ENCODE measurements around the gene RAPGEF5.
"Not testable (repeated sequence)": the region's sequence is repeated elsewhere in the genome, so short reads cannot be mapped to it uniquely, and the experiment has no call there.

The RAPGEF5 gene

GRCh38 chr7:22117222-22117621 lies 239.7 kb downstream of the RAPGEF5 start:
- DNase-seq (ENCODE audit: low read depth): no peak

GRCh38 chr7:22116451-22117030 lies 240.4 kb downstream of the RAPGEF5 start:
- DNase-seq (ENCODE audit: low read depth): no peak

DNA sequence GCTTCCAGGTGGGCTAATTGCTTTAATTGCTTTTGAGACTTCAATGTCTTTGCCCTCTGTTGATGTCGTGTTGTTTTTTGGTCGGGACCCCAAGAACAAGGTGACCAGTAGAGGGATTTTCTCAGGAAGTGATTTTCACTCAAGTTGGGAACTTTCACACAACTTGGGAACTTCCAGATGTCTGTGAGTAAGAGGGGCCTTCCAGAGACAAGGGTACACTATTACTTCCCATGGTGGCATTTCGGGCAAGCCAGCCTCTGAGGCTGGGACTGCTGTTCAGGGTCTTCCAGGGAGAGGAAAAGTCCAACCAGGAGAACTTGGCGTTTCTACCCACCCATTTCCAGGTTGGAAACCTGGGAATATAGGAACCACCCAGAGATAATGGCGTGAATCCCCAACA lies 241.3 kb downstream of the RAPGEF5 start:
- no peak for DNase-seq (ENCODE audit: low read depth)

DNA sequence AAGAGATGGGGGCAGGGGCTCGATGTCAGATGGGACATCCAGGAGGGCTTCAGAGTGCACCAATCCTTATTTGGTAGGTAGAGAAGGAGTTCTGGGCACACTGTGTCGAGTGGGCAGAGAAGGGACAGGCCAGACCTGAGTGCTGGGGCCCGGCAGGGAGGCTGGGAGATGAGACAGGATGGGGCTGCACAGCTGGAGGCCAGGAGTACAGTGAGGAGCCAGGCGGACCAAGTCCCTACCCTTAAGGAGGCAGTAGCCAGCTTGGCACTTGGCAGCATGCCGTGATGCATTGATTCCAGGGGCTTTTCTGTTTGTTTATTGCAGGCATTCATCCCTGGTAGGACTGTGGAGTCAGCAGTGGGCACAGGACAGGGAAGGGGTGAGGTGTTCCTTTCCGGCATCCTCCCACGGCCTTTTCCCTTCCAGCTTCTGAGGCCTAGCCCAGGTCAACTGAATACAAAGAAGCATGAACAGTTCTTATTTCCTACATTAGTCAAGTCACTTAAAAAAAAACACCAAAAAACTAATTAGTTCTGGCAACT lies 242.4 kb downstream of the RAPGEF5 start:
- DNase-seq (ENCODE audit: low read depth): no peak

DNA sequence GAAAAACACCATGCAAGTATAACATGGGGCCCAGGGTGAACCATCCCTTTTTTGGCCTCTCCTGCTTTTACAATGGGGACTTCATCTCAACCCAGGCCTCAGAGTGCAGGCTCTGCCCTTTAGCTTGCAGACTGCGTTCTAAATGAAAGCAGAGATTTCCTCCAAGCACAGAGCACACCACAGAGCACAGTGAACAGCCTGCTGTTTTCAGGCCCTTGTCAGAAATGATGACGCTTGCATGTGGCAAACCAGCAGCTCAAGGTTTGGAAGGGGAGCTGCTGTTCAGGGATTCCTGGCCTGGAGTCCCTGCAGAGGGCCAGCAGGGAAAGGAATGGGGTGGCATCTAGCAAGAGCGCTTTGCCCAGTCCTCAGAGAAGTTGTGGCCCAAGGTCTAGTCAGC lies 243.9 kb downstream of the RAPGEF5 start:
- no peak for DNase-seq (ENCODE audit: low read depth)

DNA sequence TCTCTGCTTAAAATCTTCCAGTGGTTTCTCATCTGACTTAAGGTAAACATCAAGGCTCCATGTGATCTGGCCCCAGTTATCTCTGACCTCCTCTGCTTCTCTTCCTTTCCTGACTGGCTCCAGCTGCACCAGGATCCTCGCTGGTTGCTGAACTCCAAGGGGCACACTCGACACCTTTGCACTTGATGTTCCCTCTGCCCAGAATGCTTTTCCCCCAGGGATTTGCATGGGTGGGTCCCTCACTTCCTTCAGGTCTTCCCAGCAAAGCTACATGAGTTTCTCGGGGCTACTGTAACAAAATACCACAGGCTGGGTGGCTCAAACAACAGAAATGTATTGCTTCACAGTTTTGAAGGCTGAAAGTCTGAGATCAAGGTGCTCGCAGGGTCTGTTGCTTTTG lies 245.3 kb downstream of the RAPGEF5 start:
- no peak for DNase-seq (ENCODE audit: low read depth)

- no peak for DNase-seq (ENCODE audit: low read depth)
Measured at GRCh38 chr7:22110881-22111280, 246.1 kb downstream of the RAPGEF5 start.

GRCh38 chr7:22110227-22110839 lies 246.6 kb downstream of the RAPGEF5 start:
- peak; percentile 46 for DNase-seq (ENCODE audit: low read depth)

DNA sequence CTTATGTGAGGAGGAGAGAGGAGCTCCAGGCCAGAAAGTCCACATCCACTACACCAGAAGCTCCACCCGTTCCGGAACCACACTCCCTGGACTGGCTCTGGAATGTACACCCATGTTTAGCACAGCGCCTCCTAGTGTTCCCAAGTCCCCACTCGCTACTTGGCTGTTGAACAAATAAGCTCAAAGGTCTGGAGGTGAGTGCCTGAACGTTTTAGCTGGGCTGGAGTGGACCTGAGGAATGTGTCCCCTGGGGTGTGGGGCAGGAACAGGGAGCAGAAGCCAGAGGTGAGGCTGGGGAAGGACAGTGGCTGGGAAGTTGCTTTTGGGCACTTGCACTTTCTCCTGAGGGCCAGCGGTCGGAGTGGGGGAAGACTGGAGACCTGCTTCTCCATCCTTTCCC lies 247.2 kb downstream of the RAPGEF5 start:
- DNase-seq (ENCODE audit: low read depth): no peak

DNA sequence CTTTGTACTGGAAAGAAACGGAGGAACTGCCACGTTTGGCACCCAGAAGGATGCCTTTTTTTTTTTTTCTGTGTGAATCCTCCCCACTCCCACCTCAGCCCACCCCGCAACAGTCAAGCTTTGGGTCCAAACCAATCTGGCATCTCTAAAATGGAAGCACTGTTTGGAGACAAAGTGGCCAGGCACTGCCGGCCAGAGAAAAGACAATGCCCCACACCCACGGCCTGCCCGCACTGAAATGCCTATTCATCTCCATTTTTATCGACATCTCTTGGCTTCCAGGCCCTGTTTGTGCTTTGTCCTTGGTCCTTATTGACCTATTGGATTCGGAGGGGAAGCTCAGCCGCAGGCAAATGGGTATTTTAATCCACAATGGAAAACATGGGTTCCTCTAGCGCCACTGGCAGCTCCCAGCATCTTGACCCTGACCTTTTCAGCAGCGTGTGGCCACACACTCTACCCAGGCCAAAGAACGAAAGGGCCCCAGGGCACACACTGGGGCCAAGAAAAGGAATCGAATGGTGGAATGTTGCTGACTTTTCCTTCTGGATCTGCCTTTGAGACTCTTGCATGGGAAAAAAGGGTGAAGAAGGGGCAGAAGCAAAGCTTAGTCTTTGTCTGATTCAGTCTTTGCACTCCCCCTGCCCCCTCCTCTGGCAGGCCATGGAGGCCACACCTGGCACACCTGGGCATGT lies 248.7 kb downstream of the RAPGEF5 start:
- DNase-seq (ENCODE audit: low read depth): no peak

DNA sequence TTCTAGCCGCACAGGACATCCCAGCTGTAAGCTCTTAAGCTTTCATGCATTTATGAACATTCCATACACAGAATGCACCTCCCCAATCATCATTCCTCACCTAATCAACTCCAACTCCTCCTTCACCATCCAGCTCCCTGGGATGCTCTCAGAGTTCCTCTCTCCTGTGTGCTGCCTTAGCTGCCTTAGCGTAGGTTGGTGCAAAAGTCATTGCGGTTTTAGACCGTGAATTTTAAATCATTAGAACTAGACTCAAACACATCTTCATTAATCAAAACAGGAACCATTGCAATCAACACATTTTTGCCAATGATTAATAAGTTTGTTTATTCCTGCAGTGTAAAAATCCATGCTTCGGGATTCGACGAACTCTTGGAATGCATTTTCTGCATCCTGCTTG lies 251.4 kb downstream of the RAPGEF5 start:
- no peak for DNase-seq (ENCODE audit: low read depth)

GRCh38 chr7:22094413-22095342 lies 262.3 kb downstream of the RAPGEF5 start:
- DNase-seq (ENCODE audit: low read depth): no peak

- DNase-seq (ENCODE audit: low read depth): no peak
Measured at GRCh38 chr7:22093936-22094335, 263.0 kb downstream of the RAPGEF5 start.

GRCh38 chr7:22093001-22093400 lies 264.0 kb downstream of the RAPGEF5 start:
- no peak for DNase-seq (ENCODE audit: low read depth)

GRCh38 chr7:22090958-22091525 lies 265.9 kb downstream of the RAPGEF5 start:
- not testable (repeated sequence) for DNase-seq (ENCODE audit: low read depth)

GRCh38 chr7:22090512-22090911 lies 266.4 kb downstream of the RAPGEF5 start:
- no peak for DNase-seq (ENCODE audit: low read depth)

DNA sequence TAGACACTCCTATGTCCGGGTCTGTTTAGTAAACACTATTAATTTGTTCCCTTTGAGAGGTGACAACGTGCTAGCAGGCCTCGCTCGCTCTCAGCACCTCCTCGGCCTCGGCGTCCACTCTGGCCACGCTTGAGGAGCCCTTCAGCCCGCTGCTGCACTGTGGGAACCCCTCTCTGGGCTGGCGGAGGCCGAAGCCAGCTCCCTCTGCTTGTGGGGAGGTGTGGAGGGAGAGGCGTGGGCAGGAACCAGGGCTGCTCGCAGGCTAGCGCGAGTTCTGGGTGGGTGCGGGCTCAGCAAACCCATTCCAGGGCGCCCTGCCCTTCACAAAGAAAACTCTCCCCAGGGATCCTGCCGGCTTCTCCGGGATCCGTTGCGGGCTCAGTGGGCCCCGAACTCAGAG lies 266.8 kb downstream of the RAPGEF5 start:
- no peak for DNase-seq (ENCODE audit: low read depth)

DNA sequence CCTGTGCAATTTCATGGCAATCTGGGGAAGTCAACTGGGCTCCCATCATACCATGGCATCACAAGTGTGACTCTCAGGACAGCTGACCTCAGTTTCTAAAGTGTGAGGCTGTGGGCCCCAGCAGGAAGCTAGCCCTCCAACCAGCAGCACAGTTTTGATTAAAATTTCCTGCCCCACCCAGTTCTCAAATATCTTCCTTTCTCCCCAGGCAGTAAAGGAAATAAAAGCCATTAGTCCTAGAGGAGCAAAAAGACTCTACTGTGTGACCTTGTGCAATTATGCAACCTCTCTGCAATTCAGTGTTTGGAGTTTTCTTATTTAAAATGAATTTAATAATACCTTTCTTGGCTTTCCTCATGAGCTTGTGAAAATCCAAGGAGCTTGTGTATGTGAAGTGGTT lies 268.1 kb downstream of the RAPGEF5 start:
- DNase-seq (ENCODE audit: low read depth): no peak

- no peak for DNase-seq (ENCODE audit: low read depth)
Measured at GRCh38 chr7:22087861-22088260, 269.1 kb downstream of the RAPGEF5 start.

DNA sequence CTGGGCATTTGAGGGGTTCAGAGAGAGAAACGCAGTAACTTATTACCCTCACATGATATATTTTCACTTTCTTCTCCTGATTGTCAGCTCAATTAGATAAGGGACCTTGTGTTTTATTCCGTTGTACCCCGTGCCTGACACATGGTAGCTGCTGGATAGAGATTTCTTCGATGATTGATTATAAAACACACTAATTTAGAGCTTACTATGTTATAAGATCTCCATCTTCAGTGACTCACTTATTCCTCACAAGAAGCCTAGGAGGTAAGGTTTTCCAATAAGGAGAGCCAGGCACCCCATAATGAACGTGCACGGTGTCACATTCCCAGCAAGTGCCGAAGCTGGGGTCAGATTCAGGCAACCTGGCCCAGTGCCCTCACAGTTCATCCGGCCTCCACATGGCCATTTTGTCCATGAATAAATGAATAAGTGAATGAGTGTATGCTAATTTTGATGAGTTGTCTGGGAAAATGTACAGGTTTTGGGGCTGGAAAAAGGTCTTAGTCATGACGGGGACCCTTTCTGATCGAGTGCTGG lies 273.2 kb downstream of the RAPGEF5 start:
- DNase-seq (ENCODE audit: low read depth): no peak

GRCh38 chr7:22082886-22083703 lies 273.9 kb downstream of the RAPGEF5 start:
- DNase-seq (ENCODE audit: low read depth): peak; percentile 73
